ENCODE results near the gene CCL17. TPM values are rescaled to one million over a fixed set of nuclear protein-coding genes. Genes with fewer than 3 reads are reported as not detected.

Gene CCL17
- total RNA-seq, 1 experiment from 2014 or later = not detected

DNA sequence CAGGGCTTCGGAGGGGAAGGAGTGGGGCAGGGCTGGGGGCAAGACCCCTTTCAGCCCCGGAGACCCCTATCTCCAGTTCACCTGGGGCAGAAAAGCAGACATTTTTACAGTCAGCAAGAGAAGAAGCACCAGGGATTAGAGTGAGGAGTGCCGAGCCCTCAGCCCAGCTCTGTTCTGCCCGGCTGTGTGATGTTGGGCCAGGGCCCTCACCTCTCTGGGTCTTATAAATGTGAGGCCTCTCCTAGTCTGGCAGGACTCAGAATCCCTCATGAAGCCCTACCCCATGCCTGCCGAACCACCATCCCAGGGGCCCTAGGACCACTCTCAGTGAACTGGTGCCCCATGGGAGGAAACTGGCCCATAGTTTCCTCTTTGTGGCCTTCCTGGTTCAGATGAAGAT is 19.5 kb upstream of the CCL17 start:
- H3K9me3 ChIP-seq (ENCODE audit: control insufficient read depth, insufficient read depth, low read depth, low read length) = no peaks in the 10 kb centered on the region
- no peak overlapping the region for H3K27ac ChIP-seq (ENCODE audit: low read length)
- no peaks in the 10 kb centered on the region for H3K36me3 ChIP-seq (ENCODE audit: control insufficient read depth, insufficient read depth, low read length)
- in situ Hi-C loops (cut with HindIII; ENCODE audit: low pct_unique_long_range_greater_than_20kb, low sequenced_read_pairs) (no loop called here), intact Hi-C loops (cut with micrococcal nuclease; ENCODE audit: unreplicated experiment) (no loop called here)
- TF ChIP-seq, protein P1, sequence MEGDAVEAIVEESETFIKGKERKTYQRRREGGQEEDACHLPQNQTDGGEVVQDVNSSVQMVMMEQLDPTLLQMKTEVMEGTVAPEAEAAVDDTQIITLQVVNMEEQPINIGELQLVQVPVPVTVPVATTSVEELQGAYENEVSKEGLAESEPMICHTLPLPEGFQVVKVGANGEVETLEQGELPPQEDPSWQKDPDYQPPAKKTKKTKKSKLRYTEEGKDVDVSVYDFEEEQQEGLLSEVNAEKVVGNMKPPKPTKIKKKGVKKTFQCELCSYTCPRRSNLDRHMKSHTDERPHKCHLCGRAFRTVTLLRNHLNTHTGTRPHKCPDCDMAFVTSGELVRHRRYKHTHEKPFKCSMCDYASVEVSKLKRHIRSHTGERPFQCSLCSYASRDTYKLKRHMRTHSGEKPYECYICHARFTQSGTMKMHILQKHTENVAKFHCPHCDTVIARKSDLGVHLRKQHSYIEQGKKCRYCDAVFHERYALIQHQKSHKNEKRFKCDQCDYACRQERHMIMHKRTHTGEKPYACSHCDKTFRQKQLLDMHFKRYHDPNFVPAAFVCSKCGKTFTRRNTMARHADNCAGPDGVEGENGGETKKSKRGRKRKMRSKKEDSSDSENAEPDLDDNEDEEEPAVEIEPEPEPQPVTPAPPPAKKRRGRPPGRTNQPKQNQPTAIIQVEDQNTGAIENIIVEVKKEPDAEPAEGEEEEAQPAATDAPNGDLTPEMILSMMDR (IDR thresholded peaks at IDR 0.05) = no peak
- TF ChIP-seq POLR2AphosphoS5 (IDR thresholded peaks at IDR 0.05; ENCODE audit: low read depth, low read length) = no peak
- TF ChIP-seq SIN3A (IDR thresholded peaks at IDR 0.05; ENCODE audit: borderline replicate concordance, insufficient read depth, low read depth, low read length) = no peak
- TF ChIP-seq TCF7L2 (IDR thresholded peaks at IDR 0.05; ENCODE audit: low read depth, low read length) = no peak
- TF ChIP-seq, protein P2, sequence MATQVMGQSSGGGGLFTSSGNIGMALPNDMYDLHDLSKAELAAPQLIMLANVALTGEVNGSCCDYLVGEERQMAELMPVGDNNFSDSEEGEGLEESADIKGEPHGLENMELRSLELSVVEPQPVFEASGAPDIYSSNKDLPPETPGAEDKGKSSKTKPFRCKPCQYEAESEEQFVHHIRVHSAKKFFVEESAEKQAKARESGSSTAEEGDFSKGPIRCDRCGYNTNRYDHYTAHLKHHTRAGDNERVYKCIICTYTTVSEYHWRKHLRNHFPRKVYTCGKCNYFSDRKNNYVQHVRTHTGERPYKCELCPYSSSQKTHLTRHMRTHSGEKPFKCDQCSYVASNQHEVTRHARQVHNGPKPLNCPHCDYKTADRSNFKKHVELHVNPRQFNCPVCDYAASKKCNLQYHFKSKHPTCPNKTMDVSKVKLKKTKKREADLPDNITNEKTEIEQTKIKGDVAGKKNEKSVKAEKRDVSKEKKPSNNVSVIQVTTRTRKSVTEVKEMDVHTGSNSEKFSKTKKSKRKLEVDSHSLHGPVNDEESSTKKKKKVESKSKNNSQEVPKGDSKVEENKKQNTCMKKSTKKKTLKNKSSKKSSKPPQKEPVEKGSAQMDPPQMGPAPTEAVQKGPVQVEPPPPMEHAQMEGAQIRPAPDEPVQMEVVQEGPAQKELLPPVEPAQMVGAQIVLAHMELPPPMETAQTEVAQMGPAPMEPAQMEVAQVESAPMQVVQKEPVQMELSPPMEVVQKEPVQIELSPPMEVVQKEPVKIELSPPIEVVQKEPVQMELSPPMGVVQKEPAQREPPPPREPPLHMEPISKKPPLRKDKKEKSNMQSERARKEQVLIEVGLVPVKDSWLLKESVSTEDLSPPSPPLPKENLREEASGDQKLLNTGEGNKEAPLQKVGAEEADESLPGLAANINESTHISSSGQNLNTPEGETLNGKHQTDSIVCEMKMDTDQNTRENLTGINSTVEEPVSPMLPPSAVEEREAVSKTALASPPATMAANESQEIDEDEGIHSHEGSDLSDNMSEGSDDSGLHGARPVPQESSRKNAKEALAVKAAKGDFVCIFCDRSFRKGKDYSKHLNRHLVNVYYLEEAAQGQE (IDR thresholded peaks at IDR 0.05; ENCODE audit: insufficient read depth in 1 of 2, low read depth in 2 of 2, low read length in 1 of 2) = no peak
- ChIA-PET CTCF (interaction anchor here (0.6 kb wide), 1 partner anchor 130 kb away, joined by 4 read pairs; no protein-coding TSS in a partner anchor), POLR2A (no interaction called here)
- no TSS peak for BruUV-seq (replicated peaks)
- peaks cover 2% of the 10 kb centered on the region; the same call in 1 of the 2 replicates for H3K4me1 ChIP-seq (ENCODE audit: control insufficient read depth, insufficient read depth, low read length)
- ATAC-seq = no peak
- H3K27me3 ChIP-seq (ENCODE audit: control insufficient read depth, insufficient read depth, low read length) = no peaks in the 10 kb centered on the region
- no peak for DNase-seq (ENCODE audit: low read depth, low spot score)
- no peak overlapping the region for H3K4me3 ChIP-seq (ENCODE audit: low read depth in 2 of 2, low read length in 2 of 2)

DNA sequence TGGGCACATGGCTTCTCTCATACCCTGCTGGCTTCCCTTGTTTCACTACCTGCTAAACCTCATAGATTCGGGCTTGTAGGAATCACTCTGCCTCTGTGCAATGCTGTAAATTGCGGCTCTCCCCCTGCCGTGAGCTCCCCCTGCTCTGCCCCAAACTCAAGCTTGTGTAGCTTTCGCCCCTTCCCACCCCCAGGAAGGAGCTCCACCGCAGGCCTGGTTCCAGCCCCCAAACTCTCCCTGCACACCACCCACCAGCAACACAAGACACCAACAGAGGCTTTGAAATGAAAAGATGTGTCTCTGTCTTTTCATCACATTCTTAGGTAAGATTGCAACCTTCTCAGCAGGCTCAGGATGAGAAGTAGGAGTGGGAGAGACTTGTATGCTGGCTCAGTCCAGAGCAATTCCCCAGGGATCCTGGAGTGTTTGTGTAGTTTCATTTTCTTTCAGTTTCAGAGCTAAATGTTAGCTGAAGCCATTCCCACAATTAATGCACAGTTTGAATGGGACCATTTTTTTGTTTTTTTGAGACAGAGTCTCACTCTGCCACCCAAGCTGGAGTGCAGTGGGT is 18.1 kb upstream of the CCL17 start:
- Histone ChIP-seq H3K27me3 (ENCODE audit: control insufficient read depth, insufficient read depth, low read length) (no peaks in the 10 kb centered on the region), H3K4me1 (ENCODE audit: control insufficient read depth, insufficient read depth, low read length) (no peaks in the 10 kb centered on the region), H3K36me3 (ENCODE audit: control insufficient read depth, insufficient read depth, low read length) (no peaks in the 10 kb centered on the region), H3K4me3 (ENCODE audit: low read depth in 2 of 2, low read length in 2 of 2) (no peak overlapping the region), H3K9me3 (ENCODE audit: control insufficient read depth, insufficient read depth, low read depth, low read length) (no peaks in the 10 kb centered on the region), H3K27ac (ENCODE audit: low read length) (no peak overlapping the region)
- TF ChIP-seq SIN3A (IDR thresholded peaks at IDR 0.05; ENCODE audit: borderline replicate concordance, insufficient read depth, low read depth, low read length) = no peak
- TF ChIP-seq, protein P2 (IDR thresholded peaks at IDR 0.05; ENCODE audit: insufficient read depth in 1 of 2, low read depth in 2 of 2, low read length in 1 of 2) = no peak
- no peak for TF ChIP-seq TCF7L2 (IDR thresholded peaks at IDR 0.05; ENCODE audit: low read depth, low read length)
- TF ChIP-seq POLR2AphosphoS5 (IDR thresholded peaks at IDR 0.05; ENCODE audit: low read depth, low read length) = no peak
- TF ChIP-seq, protein P1 (IDR thresholded peaks at IDR 0.05) = no peak
- in situ Hi-C loops (cut with HindIII; ENCODE audit: low pct_unique_long_range_greater_than_20kb, low sequenced_read_pairs) = no loop called here
- ATAC-seq = no peak
- intact Hi-C loops (cut with micrococcal nuclease; ENCODE audit: unreplicated experiment) = no loop called here
- ChIA-PET CTCF (interaction anchor here (0.7 kb wide), 1 partner anchor 84 kb away, joined by 3 read pairs; no protein-coding TSS in a partner anchor), POLR2A (interaction anchor here (0.7 kb wide), 1 partner anchor 333 kb away, joined by 9 read pairs; no protein-coding TSS in a partner anchor)
- no TSS peak for BruUV-seq (replicated peaks)
- DNase-seq (ENCODE audit: low read depth, low spot score) = no peak

Data from Panc1 (cell line).